Measurements from ENCODE around the gene HES7.

DNA sequence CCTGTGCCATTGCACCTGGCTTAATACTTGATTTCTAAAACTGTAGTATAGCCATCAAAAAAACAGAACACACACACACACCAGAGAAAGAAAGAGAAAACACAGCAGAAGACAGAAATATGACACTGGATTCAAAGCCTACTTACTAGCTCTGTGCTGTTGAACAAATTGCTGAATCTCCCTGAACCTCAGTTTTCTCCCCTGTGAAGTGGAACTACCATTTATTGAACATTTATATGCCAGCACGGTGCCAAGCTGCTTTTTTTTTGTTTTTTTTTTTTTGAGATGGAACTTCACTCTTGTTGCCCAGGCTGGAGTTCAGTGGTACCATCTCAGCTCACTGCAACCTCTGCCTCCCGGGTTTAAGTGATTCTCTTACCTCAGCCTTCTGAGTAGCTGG is 23.1 kb downstream of the HES7 start:
- TF ChIP-seq, protein P1, sequence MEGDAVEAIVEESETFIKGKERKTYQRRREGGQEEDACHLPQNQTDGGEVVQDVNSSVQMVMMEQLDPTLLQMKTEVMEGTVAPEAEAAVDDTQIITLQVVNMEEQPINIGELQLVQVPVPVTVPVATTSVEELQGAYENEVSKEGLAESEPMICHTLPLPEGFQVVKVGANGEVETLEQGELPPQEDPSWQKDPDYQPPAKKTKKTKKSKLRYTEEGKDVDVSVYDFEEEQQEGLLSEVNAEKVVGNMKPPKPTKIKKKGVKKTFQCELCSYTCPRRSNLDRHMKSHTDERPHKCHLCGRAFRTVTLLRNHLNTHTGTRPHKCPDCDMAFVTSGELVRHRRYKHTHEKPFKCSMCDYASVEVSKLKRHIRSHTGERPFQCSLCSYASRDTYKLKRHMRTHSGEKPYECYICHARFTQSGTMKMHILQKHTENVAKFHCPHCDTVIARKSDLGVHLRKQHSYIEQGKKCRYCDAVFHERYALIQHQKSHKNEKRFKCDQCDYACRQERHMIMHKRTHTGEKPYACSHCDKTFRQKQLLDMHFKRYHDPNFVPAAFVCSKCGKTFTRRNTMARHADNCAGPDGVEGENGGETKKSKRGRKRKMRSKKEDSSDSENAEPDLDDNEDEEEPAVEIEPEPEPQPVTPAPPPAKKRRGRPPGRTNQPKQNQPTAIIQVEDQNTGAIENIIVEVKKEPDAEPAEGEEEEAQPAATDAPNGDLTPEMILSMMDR (IDR thresholded peaks at IDR 0.05), result no peak
- TF ChIP-seq EP300 (IDR thresholded peaks at IDR 0.05) (no peak), POLR2A (IDR thresholded peaks at IDR 0.05) (no peak)

All from ovary (tissue), 3 donors.